PC-9 (cell line): ENCODE data around the gene PGRMC2. TPM values are rescaled to one million over a fixed set of nuclear protein-coding genes. Genes with fewer than 3 reads are reported as not detected.

Source experiments
- BruUV-seq: library from RNA; stranded (reverse); fragments of 400-500 nt; replicated peaks from 2 replicates; lab custom pipeline; 2021; lab: Mats Ljungman, UMichigan
- CTCF ChIA-PET: fragments of 300-600 bp; sonication (Branson Sonifier 250); formaldehyde crosslinking; loops from one replicate; lab custom pipeline; 2022; ENCODE audit warnings: antibody characterized with exemption; lab: Charles Lee
- POLR2A ChIA-PET: fragments of 300-600 bp; sonication (Branson Sonifier 250); formaldehyde crosslinking; loops from one replicate; lab custom pipeline; 2022; ENCODE audit warnings: antibody characterized with exemption; ENCODE audit not compliant: unreplicated experiment; lab: Charles Lee
- DNase-seq, 2 experiments: peaks; one replicate each; pipeline versions ENCODE4 v3.0.0 to v3.0.0-alpha.2; 2015 to 2022; ENCODE audit warnings: mixed read lengths in 1 of 2
- H2AFZ ChIP-seq: fragments of 200-600 bp; sonication (generic); 2 replicates; pipeline ENCODE4 v1.8.1; 2017; ENCODE audit warnings: antibody characterized with exemption
- H3F3A ChIP-seq: fragments of 200-600 bp; sonication (generic); 2 replicates; pipeline ENCODE4 v1.8.1; 2017; ENCODE audit warnings: antibody characterized with exemption, mild to moderate bottlenecking, low read depth; ENCODE audit not compliant: insufficient read depth
- H3K27ac ChIP-seq: fragments of 200-600 bp; sonication (generic); 2 replicates; pipeline ENCODE4 v1.6.1; 2016; ENCODE audit warnings: mixed run types
- H3K27me3 ChIP-seq: fragments of 200-600 bp; sonication (generic); 2 replicates; pipeline ENCODE4 v1.6.1; 2016; ENCODE audit warnings: low read depth, mixed run types; ENCODE audit not compliant: insufficient read depth
- H3K36me3 ChIP-seq: fragments of 200-600 bp; sonication (generic); 2 replicates; pipeline ENCODE4 v1.6.1; 2016; ENCODE audit warnings: low read depth, mixed run types
- H3K4me1 ChIP-seq: fragments of 200-600 bp; sonication (generic); replicated peaks from 2 replicates; pipeline ENCODE4 v1.6.1; 2016; ENCODE audit warnings: mixed run types; ENCODE audit not compliant: insufficient read depth
- H3K4me2 ChIP-seq: fragments of 200-600 bp; sonication (generic); 2 replicates; pipeline ENCODE4 v1.6.1; 2017; ENCODE audit warnings: mixed run types
- H3K4me3 ChIP-seq: fragments of 200-600 bp; sonication (generic); 2 replicates; pipeline ENCODE4 v1.6.1; 2016; ENCODE audit warnings: mixed run types
- H3K79me2 ChIP-seq: fragments of 200-600 bp; sonication (generic); 2 replicates; pipeline ENCODE4 v1.6.1; 2017; ENCODE audit warnings: low read depth, mixed run types
- H3K9me2 ChIP-seq: fragments of 200-600 bp; sonication (generic); 2 replicates; pipeline ENCODE4 v1.8.1; 2017; ENCODE audit warnings: mild to moderate bottlenecking; ENCODE audit not compliant: insufficient read depth
- H3K9me3 ChIP-seq: fragments of 200-600 bp; sonication (generic); 2 replicates; pipeline ENCODE4 v1.8.1; 2016; ENCODE audit warnings: low read depth; ENCODE audit not compliant: insufficient read depth
- H4K20me1 ChIP-seq: fragments of 200-600 bp; sonication (generic); 2 replicates; pipeline ENCODE4 v1.8.1; 2017; ENCODE audit not compliant: insufficient read depth
- CTCF ChIP-seq: fragments of 200-600 bp; sonication (generic); conservative IDR thresholded peaks from 2 replicates; pipeline ENCODE4 v1.6.1; 2017; ENCODE audit warnings: mixed run types, antibody characterized with exemption, mild to moderate bottlenecking, moderate library complexity
- EZH2 ChIP-seq: fragments of 200-600 bp; sonication (generic); IDR thresholded peaks from 2 replicates; pipeline ENCODE4 v1.8.0; 2017; ENCODE audit warnings: antibody characterized with exemption, low read depth
- intact Hi-C: fragments of 100-400 bp; cut with micrococcal nuclease; formaldehyde crosslinking; loops from one replicate; pipeline ENCODE4 v1.10.0; 2022; ENCODE audit not compliant: unreplicated experiment
- total RNA-seq: library from RNA; stranded (reverse); gene quantifications from 2 replicates; pipeline ENCODE4 v1.2.3, GENCODE V29; 2021

PGRMC2 gene
- total RNA-seq, 1 experiment from 2014 or later = 105 TPM

GRCh38 chr4:128333309-128334018 lies 45.9 kb upstream of the PGRMC2 start:
- Histone ChIP-seq H3K4me3 (no peak overlapping the region), H2AFZ (no peak overlapping the region), H3K4me1 (peaks cover 11% of the 10 kb centered on the region), H3K79me2 (no peaks in the 10 kb centered on the region), H3F3A (peaks cover 3% of the 10 kb centered on the region; the same call in 1 of the 2 replicates), H3K4me2 (no peak overlapping the region), H3K36me3 (no peaks in the 10 kb centered on the region), H4K20me1 (no peaks in the 10 kb centered on the region), H3K27me3 (no peaks in the 10 kb centered on the region), H3K9me2 (no peaks in the 10 kb centered on the region), H3K9me3 (no peaks in the 10 kb centered on the region), H3K27ac (no peak overlapping the region)
- TF ChIP-seq EZH2 (no peak), CTCF (no peak)
- POLR2A ChIA-PET = no interaction called here
- intact Hi-C loops = no loop called here
- no TSS peak for BruUV-seq
- no peak for DNase-seq
- CTCF ChIA-PET = no interaction called here

- Histone ChIP-seq H3K9me3 (no peaks in the 10 kb centered on the region), H2AFZ (no peak overlapping the region), H3K4me2 (no peak overlapping the region), H3F3A (no peaks in the 10 kb centered on the region), H3K27me3 (no peaks in the 10 kb centered on the region), H3K4me1 (no peaks in the 10 kb centered on the region), H3K9me2 (no peaks in the 10 kb centered on the region), H4K20me1 (no peaks in the 10 kb centered on the region), H3K36me3 (no peaks in the 10 kb centered on the region), H3K4me3 (no peak overlapping the region), H3K79me2 (no peaks in the 10 kb centered on the region), H3K27ac (no peak overlapping the region)
- TF ChIP-seq EZH2 = no peak
- TF ChIP-seq CTCF = no peak
- intact Hi-C loops = no loop called here
- ChIA-PET POLR2A (no interaction called here), CTCF (no interaction called here)
- no peak for DNase-seq
- BruUV-seq = no TSS peak
Observed at GRCh38 chr4:128332081-128332480, 44.5 kb upstream of the PGRMC2 start.

DNA sequence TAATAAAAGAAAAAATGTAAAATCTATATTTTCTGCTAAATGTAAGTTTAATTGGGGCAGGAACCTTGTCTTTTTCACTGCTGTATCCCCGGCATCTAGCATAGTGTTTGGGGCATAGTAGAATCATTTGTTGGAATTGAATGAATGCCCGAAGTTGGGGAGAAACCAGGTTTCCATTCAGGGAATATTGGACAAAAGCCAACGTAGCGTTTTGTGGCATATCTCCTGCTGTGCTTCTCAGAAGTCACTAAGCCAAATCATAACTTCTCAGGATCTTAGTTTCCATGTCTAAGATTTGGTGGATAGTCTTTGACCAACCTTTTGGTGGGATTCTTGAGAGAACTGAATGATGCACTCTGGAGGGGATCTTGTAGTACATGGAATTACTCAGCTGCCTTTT lies 42.0 kb upstream of the PGRMC2 start:
- POLR2A ChIA-PET = no interaction called here
- H2AFZ ChIP-seq = no peak overlapping the region
- H3K9me3 ChIP-seq = no peaks in the 10 kb centered on the region; the same call in 1 of the 2 replicates
- CTCF ChIA-PET = no interaction called here
- peaks cover 1% of the 10 kb centered on the region; the same call in 1 of the 2 replicates for H3K4me1 ChIP-seq
- no peaks in the 10 kb centered on the region for H3F3A ChIP-seq
- no TSS peak for BruUV-seq
- intact Hi-C loops = no loop called here
- no peaks in the 10 kb centered on the region for H3K79me2 ChIP-seq
- no peak overlapping the region for H3K4me2 ChIP-seq
- no peaks in the 10 kb centered on the region for H3K9me2 ChIP-seq
- H3K36me3 ChIP-seq = no peaks in the 10 kb centered on the region
- H3K4me3 ChIP-seq = no peak overlapping the region
- no peak for TF ChIP-seq CTCF
- TF ChIP-seq EZH2 = no peak
- DNase-seq = no peak
- no peaks in the 10 kb centered on the region for H4K20me1 ChIP-seq
- H3K27ac ChIP-seq = no peak overlapping the region
- no peaks in the 10 kb centered on the region for H3K27me3 ChIP-seq
